ENCODE measurements around the gene C3.
"Not testable (repeated sequence)": the region's sequence is repeated elsewhere in the genome, so short reads cannot be mapped to it uniquely, and the experiment has no call there.

- not testable (repeated sequence) for TF ChIP-seq EZH2 (IDR thresholded peaks at IDR 0.05); POLR2AphosphoS5 (IDR thresholded peaks at IDR 0.05; ENCODE audit: borderline replicate concordance, low read depth, low read length); FOXP2 (optimal IDR thresholded peaks at IDR 0.05; ENCODE audit: control extremely low read depth, extremely low read length, insufficient read depth)
Observed at GRCh38 chr19:6661509-6662244, 58.8 kb downstream of the C3 start.

Data from SK-N-MC (cell line).